Measurements from ENCODE around the gene GALNT1.

GALNT1 gene

GRCh38 chr18:35756506-35757117 is 175.1 kb downstream of the GALNT1 start:
- no peaks in the 10 kb centered on the region for H3K9me2 ChIP-seq (replicated peaks; ENCODE audit: insufficient read depth, low read length)
- H3K9me3 ChIP-seq (replicated peaks; ENCODE audit: insufficient read depth, low read length), result no peaks in the 10 kb centered on the region
- no peak overlapping the region for H3K4me3 ChIP-seq (ENCODE audit: low read length)
- DNase-seq, result peak; percentile 64
- no peaks in the 10 kb centered on the region for H4K20me1 ChIP-seq (ENCODE audit: insufficient read depth, low read length)
- no peaks in the 10 kb centered on the region for H3K79me2 ChIP-seq (ENCODE audit: low read length)
- no peaks in the 10 kb centered on the region for H3K27me3 ChIP-seq (replicated peaks; ENCODE audit: insufficient read depth, low read length)
- no peak overlapping the region for H2AFZ ChIP-seq (ENCODE audit: low read length)
- H3K4me2 ChIP-seq (ENCODE audit: low read depth, low read length), result no peak overlapping the region
- H3K4me1 ChIP-seq (ENCODE audit: low read length), result no peaks in the 10 kb centered on the region
- no peaks in the 10 kb centered on the region for H3K36me3 ChIP-seq (replicated peaks; ENCODE audit: insufficient read depth, low read length)
- no peak overlapping the region for H3K27ac ChIP-seq (ENCODE audit: low read length)
- H3F3A ChIP-seq (ENCODE audit: insufficient read depth, low read length), result no peaks in the 10 kb centered on the region
- no peak for TF ChIP-seq EZH2phosphoT487 (IDR thresholded peaks at IDR 0.05; ENCODE audit: low read length)
- TF ChIP-seq, protein P1, sequence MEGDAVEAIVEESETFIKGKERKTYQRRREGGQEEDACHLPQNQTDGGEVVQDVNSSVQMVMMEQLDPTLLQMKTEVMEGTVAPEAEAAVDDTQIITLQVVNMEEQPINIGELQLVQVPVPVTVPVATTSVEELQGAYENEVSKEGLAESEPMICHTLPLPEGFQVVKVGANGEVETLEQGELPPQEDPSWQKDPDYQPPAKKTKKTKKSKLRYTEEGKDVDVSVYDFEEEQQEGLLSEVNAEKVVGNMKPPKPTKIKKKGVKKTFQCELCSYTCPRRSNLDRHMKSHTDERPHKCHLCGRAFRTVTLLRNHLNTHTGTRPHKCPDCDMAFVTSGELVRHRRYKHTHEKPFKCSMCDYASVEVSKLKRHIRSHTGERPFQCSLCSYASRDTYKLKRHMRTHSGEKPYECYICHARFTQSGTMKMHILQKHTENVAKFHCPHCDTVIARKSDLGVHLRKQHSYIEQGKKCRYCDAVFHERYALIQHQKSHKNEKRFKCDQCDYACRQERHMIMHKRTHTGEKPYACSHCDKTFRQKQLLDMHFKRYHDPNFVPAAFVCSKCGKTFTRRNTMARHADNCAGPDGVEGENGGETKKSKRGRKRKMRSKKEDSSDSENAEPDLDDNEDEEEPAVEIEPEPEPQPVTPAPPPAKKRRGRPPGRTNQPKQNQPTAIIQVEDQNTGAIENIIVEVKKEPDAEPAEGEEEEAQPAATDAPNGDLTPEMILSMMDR (IDR thresholded peaks at IDR 0.05; ENCODE audit: low read length), result peak; percentile 80
- H3K9ac ChIP-seq (ENCODE audit: low read length), result no peak overlapping the region
